Keratinocyte (primary cell): Measurements from ENCODE around the gene MAOA. TPM values are rescaled to one million over a fixed set of nuclear protein-coding genes. Genes with fewer than 3 reads are reported as not detected.

Source experiments
- DNase-seq: peaks from one replicate; pipeline ENCODE4 v3.0.0-alpha.2; 2011; ENCODE audit warnings: low read depth, missing footprints, low spot score
- FAIRE-seq: peaks from 2 replicates; lab custom pipeline; 2011; peaks lifted over from hg19 to GRCh38; lab: Jason Lieb, UNC
- H2AFZ ChIP-seq: 2 replicates; pipeline ENCODE4 v1.6.0; 2012; ENCODE audit warnings: low read length, control low read depth, inconsistent platforms; ENCODE audit not compliant: control insufficient read depth
- H3K27ac ChIP-seq: 2 replicates; pipeline ENCODE4 v1.5.1; 2011; ENCODE audit warnings: low read length; ENCODE audit not compliant: control insufficient read depth, insufficient read depth
- H3K27me3 ChIP-seq: 3 replicates; pipeline ENCODE4 v1.6.0; 2011; ENCODE audit warnings: low read length; ENCODE audit not compliant: control insufficient read depth, insufficient read depth; ENCODE audit errors: extremely low read depth
- H3K36me3 ChIP-seq, 2 experiments: 2 replicates in 1 of 2; 3 replicates in 1 of 2; pipeline ENCODE4 v1.5.1; 2011; ENCODE audit warnings: low read length in 2 of 2, mild to moderate bottlenecking in 1 of 2; ENCODE audit not compliant: control insufficient read depth in 2 of 2, insufficient read depth in 2 of 2; ENCODE audit errors: extremely low read depth in 1 of 2
- H3K4me1 ChIP-seq: 3 replicates; pipeline ENCODE4 v1.5.1; 2011; ENCODE audit warnings: low read length; ENCODE audit not compliant: control insufficient read depth, insufficient read depth; ENCODE audit errors: extremely low read depth
- H3K4me2 ChIP-seq: 3 replicates; pipeline ENCODE4 v1.6.0; 2011; ENCODE audit warnings: low read depth, low read length; ENCODE audit not compliant: control insufficient read depth, insufficient read depth; ENCODE audit errors: extremely low read depth
- H3K4me3 ChIP-seq, 3 experiments: fragments of 200-600 bp in 1 of 3; sonication (generic) in 1 of 3; 2 replicates in 2 of 3; 3 replicates in 1 of 3; pipeline ENCODE4 v1.5.1; 2011 to 2016; ENCODE audit warnings: low read length in 3 of 3, mild to moderate bottlenecking in 3 of 3, control low read depth in 2 of 3, inconsistent platforms in 1 of 3, low read depth in 1 of 3, mixed read lengths in 1 of 3, mixed run types in 1 of 3, moderate library complexity in 1 of 3; ENCODE audit not compliant: control insufficient read depth in 2 of 3, insufficient read depth in 2 of 3; ENCODE audit errors: extremely low read depth in 1 of 3
- H3K79me2 ChIP-seq: 2 replicates; pipeline ENCODE4 v1.6.0; 2012; ENCODE audit warnings: low read length; ENCODE audit not compliant: control insufficient read depth, insufficient read depth
- H3K9ac ChIP-seq: 3 replicates; pipeline ENCODE4 v1.6.0; 2011; ENCODE audit warnings: low read length; ENCODE audit not compliant: control insufficient read depth, insufficient read depth; ENCODE audit errors: extremely low read depth
- H3K9me1 ChIP-seq: 3 replicates; pipeline ENCODE4 v1.6.0; 2011; ENCODE audit warnings: low read length; ENCODE audit not compliant: control insufficient read depth, insufficient read depth; ENCODE audit errors: extremely low read depth
- H3K9me3 ChIP-seq: 2 replicates; pipeline ENCODE4 v1.5.1; 2012; ENCODE audit warnings: low read depth, low read length; ENCODE audit not compliant: control insufficient read depth
- H4K20me1 ChIP-seq: 3 replicates; pipeline ENCODE4 v1.6.0; 2011; ENCODE audit warnings: low read length; ENCODE audit not compliant: control insufficient read depth, insufficient read depth; ENCODE audit errors: extremely low read depth
- CTCF ChIP-seq, 3 experiments: IDR thresholded peaks in 1 of 3; conservative IDR thresholded peaks in 1 of 3; optimal IDR thresholded peaks in 1 of 3; 2 replicates in 2 of 3; 3 replicates in 1 of 3; pipeline versions ENCODE3 to v1.5.1; 2011; ENCODE audit warnings: low read length in 3 of 3, mild to moderate bottlenecking in 3 of 3, moderate library complexity in 2 of 3, control low read depth in 1 of 3, inconsistent platforms in 1 of 3; ENCODE audit not compliant: insufficient read depth in 2 of 3; ENCODE audit errors: extremely low read depth in 1 of 3
- EZH2 ChIP-seq: IDR thresholded peaks from one replicate; pipeline ENCODE4 v1.6.1; 2012; ENCODE audit warnings: inconsistent platforms, mild to moderate bottlenecking, low read length, moderate library complexity
- dilution Hi-C: fragments of 300-500 bp; cut with MboI; formaldehyde crosslinking; loops from one replicate; pipeline ENCODE4 v1.7.0; 2020; ENCODE audit warnings: low sequenced_read_pairs; ENCODE audit not compliant: extremely low pct_ligation_motif_present
- polyA plus RNA-seq, 5 experiments: library from polyadenylated mRNA; depleted of rRNA in 3 of 5; stranded (reverse) in 3 of 5; stranded (forward) in 1 of 5; unstranded in 1 of 5; fragments of >200 nt; gene quantifications; 1 replicate in 1 of 5; 2 replicates in 3 of 5; 3 replicates in 1 of 5; pipeline versions ENCODE4 v1.2.1 to v1.2.3, GENCODE V29; 2011 to 2012; ENCODE audit warnings: missing spikeins in 2 of 5, low read depth in 1 of 5, low replicate concordance in 1 of 5

Gene MAOA
- polyA plus RNA-seq, 1 donor (not counting 4 experiments of a cell fraction or from before 2014, with no cell fraction given), result 69.7 TPM

GRCh38 chrX:43633081-43633480 is 23.0 kb upstream of the MAOA start:
- peaks cover 18% of the 10 kb centered on the region for H3K4me1 ChIP-seq
- no peaks in the 10 kb centered on the region for H3K36me3 ChIP-seq
- H2AFZ ChIP-seq, result no peak overlapping the region
- H3K4me2 ChIP-seq, result no peak overlapping the region
- dilution Hi-C loops, result no loop called here
- H3K9me1 ChIP-seq, result no peaks in the 10 kb centered on the region
- no peak for TF ChIP-seq CTCF (optimal IDR thresholded peaks at IDR 0.05 in 1 of 3, IDR thresholded peaks at IDR 0.05 in 1 of 3, conservative IDR thresholded peaks at IDR 0.05 in 1 of 3; ENCODE audit: extremely low read depth in 1 of 3, insufficient read depth in 2 of 3, low read length in 3 of 3)
- no peak for TF ChIP-seq EZH2
- H3K79me2 ChIP-seq, result no peaks in the 10 kb centered on the region
- no peaks in the 10 kb centered on the region for H4K20me1 ChIP-seq
- H3K27me3 ChIP-seq, result no peaks in the 10 kb centered on the region
- FAIRE-seq (no peak), DNase-seq (no peak)
- no peak overlapping the region for H3K9ac ChIP-seq
- H3K4me3 ChIP-seq, result no peak overlapping the region
- no peaks in the 10 kb centered on the region for H3K9me3 ChIP-seq
- H3K27ac ChIP-seq, result peak overlapping the region; percentile 38

- no peaks in the 10 kb centered on the region for H4K20me1 ChIP-seq
- DNase-seq (no peak), FAIRE-seq (peak; percentile 39)
- no peaks in the 10 kb centered on the region for H3K36me3 ChIP-seq
- no peaks in the 10 kb centered on the region for H3K79me2 ChIP-seq
- dilution Hi-C loops, result no loop called here
- H3K4me1 ChIP-seq, result peaks cover 18% of the 10 kb centered on the region
- no peaks in the 10 kb centered on the region for H3K9me1 ChIP-seq
- TF ChIP-seq EZH2, result no peak
- no peak for TF ChIP-seq CTCF (optimal IDR thresholded peaks at IDR 0.05 in 1 of 3, IDR thresholded peaks at IDR 0.05 in 1 of 3, conservative IDR thresholded peaks at IDR 0.05 in 1 of 3; ENCODE audit: extremely low read depth in 1 of 3, insufficient read depth in 2 of 3, low read length in 3 of 3)
- H3K9me3 ChIP-seq, result no peaks in the 10 kb centered on the region
- no peak overlapping the region for H3K4me2 ChIP-seq
- H3K27me3 ChIP-seq, result no peaks in the 10 kb centered on the region
- H3K9ac ChIP-seq, result no peak overlapping the region
- H3K27ac ChIP-seq, result peak overlapping the region; percentile 65
- H2AFZ ChIP-seq, result no peak overlapping the region
- H3K4me3 ChIP-seq, result no peak overlapping the region
These were observed 22.3 kb upstream of the MAOA start for GRCh38 chrX:43633757-43634156.
